GM12878 (cell line): ENCODE measurements around the gene SERPINI1. TPM values are rescaled to one million over a fixed set of nuclear protein-coding genes. Genes with fewer than 3 reads are reported as not detected.

Experiments
- ATF7 ChIP-seq: fragments of 450-650 bp; IDR thresholded peaks from 2 replicates; pipeline ENCODE4 v1.6.1; 2016; ENCODE audit warnings: low read depth, mild to moderate bottlenecking
- BMI1 ChIP-seq: fragments of 450-650 bp; IDR thresholded peaks from 2 replicates; pipeline ENCODE4 v1.6.1; 2016; ENCODE audit warnings: mild to moderate bottlenecking, moderate library complexity, borderline replicate concordance
- BRCA1 ChIP-seq: IDR thresholded peaks from 2 replicates; pipeline ENCODE4 v1.6.1; 2011; ENCODE audit warnings: low read depth, low read length, improper control_type of control experiment
- CREM ChIP-seq: IDR thresholded peaks from 2 replicates; pipeline ENCODE4 v1.6.1; 2014; ENCODE audit warnings: antibody characterized with exemption, low read depth
- E2F4 ChIP-seq: IDR thresholded peaks from 2 replicates; pipeline ENCODE4 v1.6.1; 2012; ENCODE audit warnings: low read depth, low read length, improper control_type of control experiment
- EGR1 ChIP-seq, 2 experiments: IDR thresholded peaks; 1 replicate in 1 of 2; 2 replicates in 1 of 2; pipeline ENCODE4 v1.6.1; 2011 to 2012; ENCODE audit warnings: low read depth in 2 of 2, low read length in 2 of 2, borderline replicate concordance in 1 of 2, mild to moderate bottlenecking in 1 of 2, moderate library complexity in 1 of 2
- ELK1 ChIP-seq: IDR thresholded peaks from 2 replicates; pipeline ENCODE4 v1.6.1; 2012; ENCODE audit warnings: low read depth, low read length, improper control_type of control experiment
- FOS ChIP-seq: IDR thresholded peaks from 3 replicates; pipeline ENCODE4 v1.6.1; 2011; ENCODE audit warnings: borderline replicate concordance; ENCODE audit not compliant: insufficient read length; ENCODE audit errors: extremely low read depth
- GABPA ChIP-seq: IDR thresholded peaks from 2 replicates; pipeline ENCODE4 v1.6.1; 2014; ENCODE audit warnings: antibody characterized with exemption, low read depth, mild to moderate bottlenecking, inconsistent platforms
- HDAC2 ChIP-seq: fragments of 200-600 bp; sonication (generic); IDR thresholded peaks from 2 replicates; pipeline ENCODE4 v1.6.1; 2017
- IKZF1 ChIP-seq: fragments of 450-650 bp; conservative IDR thresholded peaks from 2 replicates; pipeline ENCODE4 v1.6.1; 2017; ENCODE audit warnings: antibody characterized with exemption, mild to moderate bottlenecking
- MTA2 ChIP-seq: fragments of 450-650 bp; IDR thresholded peaks from 2 replicates; pipeline ENCODE4 v1.6.1; 2016; ENCODE audit warnings: low read depth, mild to moderate bottlenecking, moderate library complexity
- NR2C1 ChIP-seq: fragments of 450-650 bp; IDR thresholded peaks from 2 replicates; pipeline ENCODE4 v1.6.1; 2017; ENCODE audit warnings: antibody characterized with exemption, mild to moderate bottlenecking, moderate library complexity
- RUNX3 ChIP-seq: IDR thresholded peaks from 2 replicates; pipeline ENCODE4 v1.6.1; 2012; ENCODE audit warnings: low read length, inconsistent platforms
- SREBF2 ChIP-seq: IDR thresholded peaks from 2 replicates; pipeline ENCODE4 v1.6.1; 2012; ENCODE audit warnings: mild to moderate bottlenecking, low read length
- TBL1XR1 ChIP-seq: IDR thresholded peaks from 2 replicates; pipeline ENCODE4 v1.6.1; 2012; ENCODE audit warnings: low read depth, low read length, improper control_type of control experiment
- YY1 ChIP-seq: IDR thresholded peaks from 2 replicates; pipeline ENCODE4 v1.6.1; 2011; ENCODE audit warnings: low read depth, mild to moderate bottlenecking, low read length
- ZBTB40 ChIP-seq: fragments of 450-650 bp; IDR thresholded peaks from 2 replicates; pipeline ENCODE4 v1.6.1; 2016; ENCODE audit warnings: mild to moderate bottlenecking, moderate library complexity, borderline replicate concordance
- polyA plus RNA-seq, 11 experiments: library from polyadenylated mRNA; depleted of rRNA in 4 of 11; unstranded in 6 of 11; stranded (reverse) in 5 of 11; fragments of >200 nt; fragmentation: Nextera tagmentation in 4 of 11; fragmentation: Illumina TruSeq in 1 of 11; extraction: Ambion mirVana in 4 of 11; extraction: Trizol in 1 of 11; gene quantifications; 1 replicate in 1 of 11; 2 replicates in 10 of 11; pipeline versions ENCODE4 v1.2.1 to v1.2.3, GENCODE V29; 2011 to 2016; ENCODE audit warnings: inconsistent platforms in 2 of 11, missing spikeins in 2 of 11, low read depth in 1 of 11
- total RNA-seq, 4 experiments: library from RNA; depleted of rRNA in 3 of 4; stranded (reverse); fragments of >200 nt in 3 of 4; fragmentation: Illumina TruSeq in 1 of 4; extraction: Trizol in 1 of 4; gene quantifications; 2 replicates each; pipeline versions ENCODE4 v1.2.1 to v1.2.3, GENCODE V29; 2013 to 2021
- TF ChIP-seq, protein P1 (sequence below): fragments of 450-650 bp; IDR thresholded peaks from 2 replicates; pipeline ENCODE4 v1.6.1; 2017; ENCODE audit warnings: mild to moderate bottlenecking, moderate library complexity
- TF ChIP-seq, protein P2 (sequence below): IDR thresholded peaks from 2 replicates; pipeline ENCODE4 v1.6.1; 2011; ENCODE audit warnings: borderline replicate concordance, low read depth, mild to moderate bottlenecking, moderate library complexity, low read length; ENCODE audit not compliant: insufficient read depth, poor library complexity, severe bottlenecking

SERPINI1 gene
- total and polyA plus RNA-seq, 10 of the 15 experiments (the other 5 are each of a cell fraction or from before 2014, with no cell fraction given) = 1.5 to 7.6 (median 3.6) TPM

DNA sequence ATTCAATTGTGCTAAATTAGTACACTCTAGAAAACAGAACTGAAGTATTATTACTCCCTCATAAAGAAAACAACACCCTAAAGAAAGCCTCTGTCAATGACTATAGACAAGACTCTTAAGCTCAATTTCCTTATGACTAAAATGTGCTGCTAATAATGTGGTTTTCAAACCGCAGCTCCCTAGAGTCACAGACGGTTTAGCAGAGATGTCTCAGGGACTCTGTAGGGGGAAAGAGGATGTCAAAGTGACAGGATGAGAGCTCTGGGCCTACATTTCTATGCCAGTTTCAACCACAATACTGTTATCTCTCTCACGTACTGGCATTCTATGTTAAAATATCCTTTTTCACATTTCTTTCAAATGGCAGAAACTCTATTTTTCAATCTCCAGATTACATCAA lies 44.2 kb upstream of the SERPINI1 start (continued):
- TF ChIP-seq ZBTB40 (no peak), MTA2 (peak; percentile 98), FOS (no peak), BMI1 (peak; percentile 77), HDAC2 (no peak), NR2C1 (no peak), ATF7 (peak; percentile 79), E2F4 (no peak), TBL1XR1 (peak; percentile 50; the same call in 1 of the 2 replicates), ELK1 (no peak), CREM (peak; percentile 57; the same call in 1 of the 2 replicates), GABPA (0 out of 2 replicates have a peak, but pooled peaks have one; percentile 26), SREBF2 (no peak), RUNX3 (peak; percentile 100), YY1 (no peak), BRCA1 (no peak), EGR1 (IDR thresholded peaks at IDR 0.05; ENCODE audit: borderline replicate concordance in 1 of 2, low read depth in 2 of 2, low read length in 2 of 2) (no peak), IKZF1 (peak; percentile 80)
- TF ChIP-seq, protein P1, sequence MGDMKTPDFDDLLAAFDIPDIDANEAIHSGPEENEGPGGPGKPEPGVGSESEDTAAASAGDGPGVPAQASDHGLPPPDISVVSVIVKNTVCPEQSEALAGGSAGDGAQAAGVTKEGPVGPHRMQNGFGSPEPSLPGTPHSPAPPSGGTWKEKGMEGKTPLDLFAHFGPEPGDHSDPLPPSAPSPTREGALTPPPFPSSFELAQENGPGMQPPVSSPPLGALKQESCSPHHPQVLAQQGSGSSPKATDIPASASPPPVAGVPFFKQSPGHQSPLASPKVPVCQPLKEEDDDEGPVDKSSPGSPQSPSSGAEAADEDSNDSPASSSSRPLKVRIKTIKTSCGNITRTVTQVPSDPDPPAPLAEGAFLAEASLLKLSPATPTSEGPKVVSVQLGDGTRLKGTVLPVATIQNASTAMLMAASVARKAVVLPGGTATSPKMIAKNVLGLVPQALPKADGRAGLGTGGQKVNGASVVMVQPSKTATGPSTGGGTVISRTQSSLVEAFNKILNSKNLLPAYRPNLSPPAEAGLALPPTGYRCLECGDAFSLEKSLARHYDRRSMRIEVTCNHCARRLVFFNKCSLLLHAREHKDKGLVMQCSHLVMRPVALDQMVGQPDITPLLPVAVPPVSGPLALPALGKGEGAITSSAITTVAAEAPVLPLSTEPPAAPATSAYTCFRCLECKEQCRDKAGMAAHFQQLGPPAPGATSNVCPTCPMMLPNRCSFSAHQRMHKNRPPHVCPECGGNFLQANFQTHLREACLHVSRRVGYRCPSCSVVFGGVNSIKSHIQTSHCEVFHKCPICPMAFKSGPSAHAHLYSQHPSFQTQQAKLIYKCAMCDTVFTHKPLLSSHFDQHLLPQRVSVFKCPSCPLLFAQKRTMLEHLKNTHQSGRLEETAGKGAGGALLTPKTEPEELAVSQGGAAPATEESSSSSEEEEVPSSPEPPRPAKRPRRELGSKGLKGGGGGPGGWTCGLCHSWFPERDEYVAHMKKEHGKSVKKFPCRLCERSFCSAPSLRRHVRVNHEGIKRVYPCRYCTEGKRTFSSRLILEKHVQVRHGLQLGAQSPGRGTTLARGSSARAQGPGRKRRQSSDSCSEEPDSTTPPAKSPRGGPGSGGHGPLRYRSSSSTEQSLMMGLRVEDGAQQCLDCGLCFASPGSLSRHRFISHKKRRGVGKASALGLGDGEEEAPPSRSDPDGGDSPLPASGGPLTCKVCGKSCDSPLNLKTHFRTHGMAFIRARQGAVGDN = no peak
- TF ChIP-seq, protein P2, sequence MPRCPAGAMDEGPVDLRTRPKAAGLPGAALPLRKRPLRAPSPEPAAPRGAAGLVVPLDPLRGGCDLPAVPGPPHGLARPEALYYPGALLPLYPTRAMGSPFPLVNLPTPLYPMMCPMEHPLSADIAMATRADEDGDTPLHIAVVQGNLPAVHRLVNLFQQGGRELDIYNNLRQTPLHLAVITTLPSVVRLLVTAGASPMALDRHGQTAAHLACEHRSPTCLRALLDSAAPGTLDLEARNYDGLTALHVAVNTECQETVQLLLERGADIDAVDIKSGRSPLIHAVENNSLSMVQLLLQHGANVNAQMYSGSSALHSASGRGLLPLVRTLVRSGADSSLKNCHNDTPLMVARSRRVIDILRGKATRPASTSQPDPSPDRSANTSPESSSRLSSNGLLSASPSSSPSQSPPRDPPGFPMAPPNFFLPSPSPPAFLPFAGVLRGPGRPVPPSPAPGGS = peak; percentile 81
